ENCODE measurements around the gene NHS. TPM values are rescaled to one million over a fixed set of nuclear protein-coding genes. Genes with fewer than 3 reads are reported as not detected.

Gene NHS
- total RNA-seq, 4 donors from 2014 or later: 2.4 to 5.4 (median 4.0) TPM

- no peak for DNase-seq (ENCODE audit: low spot score in 2 of 2)
- TF ChIP-seq, protein P1, sequence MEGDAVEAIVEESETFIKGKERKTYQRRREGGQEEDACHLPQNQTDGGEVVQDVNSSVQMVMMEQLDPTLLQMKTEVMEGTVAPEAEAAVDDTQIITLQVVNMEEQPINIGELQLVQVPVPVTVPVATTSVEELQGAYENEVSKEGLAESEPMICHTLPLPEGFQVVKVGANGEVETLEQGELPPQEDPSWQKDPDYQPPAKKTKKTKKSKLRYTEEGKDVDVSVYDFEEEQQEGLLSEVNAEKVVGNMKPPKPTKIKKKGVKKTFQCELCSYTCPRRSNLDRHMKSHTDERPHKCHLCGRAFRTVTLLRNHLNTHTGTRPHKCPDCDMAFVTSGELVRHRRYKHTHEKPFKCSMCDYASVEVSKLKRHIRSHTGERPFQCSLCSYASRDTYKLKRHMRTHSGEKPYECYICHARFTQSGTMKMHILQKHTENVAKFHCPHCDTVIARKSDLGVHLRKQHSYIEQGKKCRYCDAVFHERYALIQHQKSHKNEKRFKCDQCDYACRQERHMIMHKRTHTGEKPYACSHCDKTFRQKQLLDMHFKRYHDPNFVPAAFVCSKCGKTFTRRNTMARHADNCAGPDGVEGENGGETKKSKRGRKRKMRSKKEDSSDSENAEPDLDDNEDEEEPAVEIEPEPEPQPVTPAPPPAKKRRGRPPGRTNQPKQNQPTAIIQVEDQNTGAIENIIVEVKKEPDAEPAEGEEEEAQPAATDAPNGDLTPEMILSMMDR (IDR thresholded peaks at IDR 0.05): no peak
- no peak for TF ChIP-seq POLR2A (IDR thresholded peaks at IDR 0.05)
- H3K4me3 ChIP-seq (ENCODE audit: low read depth, poor library complexity, severe bottlenecking): no peak overlapping the region
- intact Hi-C loops (cut with DNase I; ENCODE audit: low total_unique reads): no loop called here
- 57 to 66% methylated on average over 2 of the region's 2 CpGs for WGBS, 2 donors
These were observed 180.8 kb downstream of the NHS start for GRCh38 chrX:17555846-17556245.

- intact Hi-C loops (cut with DNase I; ENCODE audit: low total_unique reads): no loop called here
- TF ChIP-seq, protein P1 (IDR thresholded peaks at IDR 0.05): no peak
- TF ChIP-seq POLR2A (IDR thresholded peaks at IDR 0.05): no peak
- no peak overlapping the region for H3K4me3 ChIP-seq (ENCODE audit: low read depth, poor library complexity, severe bottlenecking)
- WGBS, 2 donors: 32 to 37% methylated on average over 8 of the region's 8 CpGs
- DNase-seq (ENCODE audit: low spot score in 2 of 2): no peak
These were observed 184.9 kb downstream of the NHS start for GRCh38 chrX:17559728-17560379.

DNA sequence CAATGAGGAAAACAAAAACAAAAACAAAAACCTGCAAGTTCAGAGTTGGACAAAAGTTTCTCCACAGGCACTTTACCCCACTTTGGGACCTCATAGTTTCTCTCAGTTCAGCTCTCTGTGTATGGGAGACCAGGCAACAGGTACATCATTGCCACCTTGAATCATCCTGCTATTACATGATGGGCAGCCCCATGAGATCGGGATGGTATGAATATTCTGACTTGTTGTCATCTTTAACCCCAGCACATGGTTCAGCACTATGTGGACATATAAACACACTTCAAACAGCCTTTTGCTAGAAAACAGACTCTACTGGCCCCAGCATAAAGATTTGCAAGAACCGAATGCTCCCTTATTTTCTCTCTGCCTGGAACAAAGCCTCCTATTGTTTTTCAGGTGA is 185.4 kb downstream of the NHS start:
- H3K4me3 ChIP-seq (ENCODE audit: low read depth, poor library complexity, severe bottlenecking): no peak overlapping the region
- no peak for DNase-seq (ENCODE audit: low spot score in 2 of 2)
- TF ChIP-seq POLR2A (IDR thresholded peaks at IDR 0.05): no peak
- TF ChIP-seq, protein P1 (IDR thresholded peaks at IDR 0.05): no peak
- WGBS, 2 donors: 59 to 65% methylated on average over 2 of the region's 2 CpGs
- intact Hi-C loops (cut with DNase I; ENCODE audit: low total_unique reads): no loop called here

DNA sequence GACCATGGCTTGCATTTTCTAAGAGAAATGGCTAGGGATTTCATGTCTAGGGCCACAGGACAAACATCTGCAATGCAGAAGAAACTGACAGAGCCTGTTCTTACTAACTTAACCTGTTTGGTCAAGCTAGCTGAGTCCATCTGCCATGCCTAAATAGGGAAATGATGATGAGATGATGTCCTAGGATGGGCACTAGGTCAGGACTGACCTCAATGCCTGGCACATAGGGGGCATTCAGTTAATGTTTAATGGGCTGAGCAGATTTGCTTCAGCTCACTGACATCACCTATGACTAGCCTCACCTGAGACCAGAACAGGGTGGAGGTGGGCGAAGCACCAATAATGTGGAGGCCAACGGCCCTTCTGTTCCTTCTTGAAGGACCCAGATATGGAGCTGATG is 188.1 kb downstream of the NHS start:
- no peak overlapping the region for H3K4me3 ChIP-seq (ENCODE audit: low read depth, poor library complexity, severe bottlenecking)
- no peak for TF ChIP-seq POLR2A (IDR thresholded peaks at IDR 0.05)
- TF ChIP-seq, protein P1 (IDR thresholded peaks at IDR 0.05): no peak
- 84 to 88% methylated on average over 2 of the region's 2 CpGs for WGBS, 2 donors
- no peak for DNase-seq (ENCODE audit: low spot score in 2 of 2)
- intact Hi-C loops (cut with DNase I; ENCODE audit: low total_unique reads): no loop called here

GRCh38 chrX:17563515-17563914 is 188.5 kb downstream of the NHS start:
- H3K4me3 ChIP-seq (ENCODE audit: low read depth, poor library complexity, severe bottlenecking): no peak overlapping the region
- WGBS, 2 donors: 51 to 73% methylated on average over 4 of the region's 4 CpGs
- DNase-seq (ENCODE audit: low spot score in 2 of 2): no peak
- no peak for TF ChIP-seq POLR2A (IDR thresholded peaks at IDR 0.05)
- TF ChIP-seq, protein P1 (IDR thresholded peaks at IDR 0.05): no peak
- intact Hi-C loops (cut with DNase I; ENCODE audit: low total_unique reads): no loop called here
